Breast epithelium (tissue), 4 donors: Measurements from ENCODE around the gene SYMPK. TPM values are rescaled to one million over a fixed set of nuclear protein-coding genes. Genes with fewer than 3 reads are reported as not detected.
A peak's percentile ranks its signal among the peaks of the same experiment; 100 is the strongest.
"Not testable (repeated sequence)": the region's sequence is repeated elsewhere in the genome, so short reads cannot be mapped to it uniquely, and the experiment has no call there.

ENCODE experiments used
- DNase-seq, 2 donors: peaks; one replicate each; pipeline ENCODE4 v3.0.0-alpha.2; 2019; ENCODE audit warnings: low spot score in 2 of 2
- H3K27ac ChIP-seq, 2 donors: fragments of 200-600 bp; sonication (generic) in 1 of 2; one replicate each; pipeline ENCODE4 v1.5.1; 2016 to 2019; ENCODE audit warnings: mild to moderate bottlenecking in 1 of 2
- H3K27me3 ChIP-seq, 2 donors: fragments of 200-600 bp; sonication (generic) in 1 of 2; one replicate each; pipeline versions ENCODE4 v1.5.1 to v1.6.0; 2017 to 2019; ENCODE audit warnings: control low read depth in 1 of 2, mild to moderate bottlenecking in 1 of 2
- H3K36me3 ChIP-seq: fragments of 200-600 bp; one replicate; pipeline ENCODE4 v1.5.1; 2019
- H3K4me1 ChIP-seq, 2 donors: fragments of 200-600 bp; sonication (generic); one replicate each; pipeline ENCODE4 v1.5.1; 2016 to 2019; ENCODE audit warnings: control low read depth in 1 of 2
- H3K4me3 ChIP-seq, 3 donors: fragments of 200-600 bp; sonication (generic); 1 replicate in 2 of 3; 2 replicates in 1 of 3; pipeline ENCODE4 v1.5.1; 2016 to 2019; ENCODE audit warnings: mild to moderate bottlenecking in 3 of 3, moderate library complexity in 2 of 3
- H3K9me3 ChIP-seq, 2 donors: fragments of 200-600 bp; sonication (generic) in 1 of 2; one replicate each; pipeline ENCODE4 v1.5.1; 2016 to 2019; ENCODE audit warnings: control low read depth in 1 of 2
- CTCF ChIP-seq, 3 donors: fragments of 450-650 bp; IDR thresholded peaks; one replicate each; pipeline ENCODE4 v1.5.1; 2016 to 2017; ENCODE audit warnings: antibody characterized with exemption in 3 of 3, mild to moderate bottlenecking in 3 of 3, moderate library complexity in 3 of 3
- POLR2A ChIP-seq: fragments of 450-650 bp; IDR thresholded peaks from one replicate; pipeline ENCODE4 v1.6.1; 2016; ENCODE audit warnings: antibody characterized with exemption, mild to moderate bottlenecking, moderate library complexity
- POLR2AphosphoS5 ChIP-seq, 3 donors: sonication (generic); formaldehyde crosslinking; IDR thresholded peaks; one replicate each; pipeline ENCODE4 v1.6.1; 2017; ENCODE audit warnings: antibody characterized with exemption in 3 of 3
- intact Hi-C: fragments of 100-400 bp; cut with DNase I; formaldehyde crosslinking; loops from one replicate; pipeline ENCODE4 v1.15.1; 2023; ENCODE audit warnings: low total_unique reads
- total RNA-seq, 3 donors: library from RNA; depleted of rRNA; stranded (reverse); fragments of >200 nt; gene quantifications; one replicate each; pipeline ENCODE4 v1.1.0, GENCODE V29; 2016

Gene SYMPK
- total RNA-seq, 3 donors from 2014 or later: 24.3 to 50.8 (median 31.3) TPM

DNA sequence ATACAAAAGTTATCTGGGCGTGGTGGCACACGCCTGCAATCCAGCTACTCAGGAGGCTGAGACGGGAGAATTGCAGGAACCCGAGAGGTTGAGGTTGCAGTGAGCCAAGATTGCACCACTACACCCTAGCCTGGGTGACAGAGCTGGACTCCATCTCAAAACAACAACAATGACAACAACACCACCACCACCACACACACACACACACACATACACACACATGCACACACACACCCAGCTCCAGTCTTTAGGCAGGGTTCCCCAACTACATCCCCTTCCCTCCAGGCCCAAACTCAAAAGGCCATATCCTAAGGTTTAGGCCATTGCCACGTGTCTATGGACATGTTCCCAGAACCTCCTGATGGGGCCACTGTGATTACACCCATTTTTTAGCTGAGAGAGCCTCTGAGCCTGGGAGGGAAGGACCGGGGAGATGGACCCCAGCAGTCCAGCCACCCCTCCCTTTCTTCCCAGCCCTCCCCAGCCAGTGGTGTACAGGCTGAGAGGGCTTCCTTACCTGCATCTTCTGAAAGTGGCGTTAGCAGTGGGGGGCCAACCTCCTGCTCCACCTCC is 61.3 kb downstream of the SYMPK start:
- Histone ChIP-seq H3K36me3 (no peaks in the 10 kb centered on the region), H3K9me3 (no peaks in the 10 kb centered on the region), H3K27me3 (no peaks in the 10 kb centered on the region), H3K27ac (no peak overlapping the region), H3K4me3 (no peak overlapping the region), H3K4me1 (no peaks in the 10 kb centered on the region)
- DNase-seq: no peak
- TF ChIP-seq POLR2AphosphoS5 (IDR thresholded peaks at IDR 0.05) (no peak), CTCF (IDR thresholded peaks at IDR 0.05) (no peak), POLR2A (no peak)
- intact Hi-C loops: no loop called here

GRCh38 chr19:45800070-45800553 is 62.8 kb downstream of the SYMPK start:
- H3K27ac ChIP-seq: no peak overlapping the region
- TF ChIP-seq CTCF (IDR thresholded peaks at IDR 0.05): no peak
- TF ChIP-seq POLR2AphosphoS5 (IDR thresholded peaks at IDR 0.05): no peak
- TF ChIP-seq POLR2A: no peak

DNA sequence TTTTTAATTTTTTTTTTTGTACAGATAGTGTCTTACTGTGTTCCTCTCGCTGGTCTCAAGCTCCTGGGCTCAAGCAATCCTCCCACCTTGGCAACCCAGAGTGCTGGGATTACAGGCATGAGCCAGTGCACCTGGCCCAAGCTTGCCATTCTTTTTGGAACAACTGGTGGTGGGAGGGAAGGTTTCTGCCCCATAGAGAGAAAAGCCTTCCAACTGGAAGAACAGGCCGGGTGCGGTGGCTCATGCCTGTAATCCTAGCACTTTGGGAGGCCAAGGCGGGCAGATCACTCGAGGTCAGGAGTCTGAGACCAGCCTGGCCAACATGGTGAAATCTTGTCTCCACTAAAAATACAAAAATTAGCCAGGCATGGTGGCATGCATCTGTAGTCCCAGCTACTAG is 63.4 kb downstream of the SYMPK start:
- not testable (repeated sequence) for H3K4me3 ChIP-seq, H3K27me3 ChIP-seq, H3K36me3 ChIP-seq, DNase-seq, H3K4me1 ChIP-seq, H3K9me3 ChIP-seq
- intact Hi-C loops: loop anchor here (5.0 kb wide), 1 partner anchor 1898 kb away; no protein-coding TSS in a partner anchor
- H3K27ac ChIP-seq: peak overlapping the region in 1 of 2 donors; percentile 27

More at GRCh38 chr19:45800070-45800553, 62.8 kb downstream of the SYMPK start:
- Histone ChIP-seq H3K4me1 (no peaks in the 10 kb centered on the region), H3K4me3 (no peak overlapping the region), H3K9me3 (no peaks in the 10 kb centered on the region), H3K27me3 (no peaks in the 10 kb centered on the region), H3K36me3 (no peaks in the 10 kb centered on the region)
- intact Hi-C loops: no loop called here
- DNase-seq: no peak

GRCh38 chr19:45798995-45799517 is 63.9 kb downstream of the SYMPK start:
- Histone ChIP-seq H3K27ac (peak overlapping the region in 1 of 2 donors; percentile 27), H3K4me3 (no peak overlapping the region), H3K4me1 (no peaks in the 10 kb centered on the region), H3K27me3 (no peaks in the 10 kb centered on the region), H3K36me3 (no peaks in the 10 kb centered on the region), H3K9me3 (no peaks in the 10 kb centered on the region)
- intact Hi-C loops: loop anchor here (5.0 kb wide), 1 partner anchor 1898 kb away; no protein-coding TSS in a partner anchor
- TF ChIP-seq CTCF (IDR thresholded peaks at IDR 0.05) (peak; percentile 93 to 94 (median 94)), POLR2AphosphoS5 (IDR thresholded peaks at IDR 0.05) (peak in 2 of 3 donors; percentile 45 to 51), POLR2A (no peak)
- DNase-seq: no peak

- no peaks in the 10 kb centered on the region for H3K36me3 ChIP-seq
- H3K4me3 ChIP-seq: no peak overlapping the region
- no peaks in the 10 kb centered on the region for H3K9me3 ChIP-seq
- TF ChIP-seq POLR2AphosphoS5 (IDR thresholded peaks at IDR 0.05): no peak
- no peak for TF ChIP-seq CTCF (IDR thresholded peaks at IDR 0.05)
- TF ChIP-seq POLR2A: no peak
- H3K27ac ChIP-seq: no peak overlapping the region
- H3K4me1 ChIP-seq: peaks cover 0 to 9% of the 10 kb centered on the region in 2 donors
- no peak for DNase-seq
- intact Hi-C loops: loop anchor here (5.0 kb wide), 1 partner anchor 1903 kb away; no protein-coding TSS in a partner anchor
- H3K27me3 ChIP-seq: no peaks in the 10 kb centered on the region
Measured at GRCh38 chr19:45794627-45795026, 68.3 kb downstream of the SYMPK start.
